Keratinocyte (primary cell): ENCODE measurements around the gene MTMR2. TPM values are rescaled to one million over a fixed set of nuclear protein-coding genes. Genes with fewer than 3 reads are reported as not detected.
A peak's percentile ranks its signal among the peaks of the same experiment; 100 is the strongest.

Source experiments
- DNase-seq: peaks from one replicate; pipeline ENCODE4 v3.0.0-alpha.2; 2011; ENCODE audit warnings: low read depth, missing footprints, low spot score
- FAIRE-seq: peaks from 2 replicates; lab custom pipeline; 2011; peaks lifted over from hg19 to GRCh38; lab: Jason Lieb, UNC
- H2AFZ ChIP-seq: 2 replicates; pipeline ENCODE4 v1.6.0; 2012; ENCODE audit warnings: low read length, control low read depth, inconsistent platforms; ENCODE audit not compliant: control insufficient read depth
- H3K27ac ChIP-seq: 2 replicates; pipeline ENCODE4 v1.5.1; 2011; ENCODE audit warnings: low read length; ENCODE audit not compliant: control insufficient read depth, insufficient read depth
- H3K27me3 ChIP-seq: 3 replicates; pipeline ENCODE4 v1.6.0; 2011; ENCODE audit warnings: low read length; ENCODE audit not compliant: control insufficient read depth, insufficient read depth; ENCODE audit errors: extremely low read depth
- H3K36me3 ChIP-seq, 2 experiments: 2 replicates in 1 of 2; 3 replicates in 1 of 2; pipeline ENCODE4 v1.5.1; 2011; ENCODE audit warnings: low read length in 2 of 2, mild to moderate bottlenecking in 1 of 2; ENCODE audit not compliant: control insufficient read depth in 2 of 2, insufficient read depth in 2 of 2; ENCODE audit errors: extremely low read depth in 1 of 2
- H3K4me1 ChIP-seq: 3 replicates; pipeline ENCODE4 v1.5.1; 2011; ENCODE audit warnings: low read length; ENCODE audit not compliant: control insufficient read depth, insufficient read depth; ENCODE audit errors: extremely low read depth
- H3K4me2 ChIP-seq: 3 replicates; pipeline ENCODE4 v1.6.0; 2011; ENCODE audit warnings: low read depth, low read length; ENCODE audit not compliant: control insufficient read depth, insufficient read depth; ENCODE audit errors: extremely low read depth
- H3K4me3 ChIP-seq, 3 experiments: fragments of 200-600 bp in 1 of 3; sonication (generic) in 1 of 3; 2 replicates in 2 of 3; 3 replicates in 1 of 3; pipeline ENCODE4 v1.5.1; 2011 to 2016; ENCODE audit warnings: low read length in 3 of 3, mild to moderate bottlenecking in 3 of 3, control low read depth in 2 of 3, inconsistent platforms in 1 of 3, low read depth in 1 of 3, mixed read lengths in 1 of 3, mixed run types in 1 of 3, moderate library complexity in 1 of 3; ENCODE audit not compliant: control insufficient read depth in 2 of 3, insufficient read depth in 2 of 3; ENCODE audit errors: extremely low read depth in 1 of 3
- H3K79me2 ChIP-seq: 2 replicates; pipeline ENCODE4 v1.6.0; 2012; ENCODE audit warnings: low read length; ENCODE audit not compliant: control insufficient read depth, insufficient read depth
- H3K9ac ChIP-seq: 3 replicates; pipeline ENCODE4 v1.6.0; 2011; ENCODE audit warnings: low read length; ENCODE audit not compliant: control insufficient read depth, insufficient read depth; ENCODE audit errors: extremely low read depth
- H3K9me1 ChIP-seq: 3 replicates; pipeline ENCODE4 v1.6.0; 2011; ENCODE audit warnings: low read length; ENCODE audit not compliant: control insufficient read depth, insufficient read depth; ENCODE audit errors: extremely low read depth
- H3K9me3 ChIP-seq: 2 replicates; pipeline ENCODE4 v1.5.1; 2012; ENCODE audit warnings: low read depth, low read length; ENCODE audit not compliant: control insufficient read depth
- H4K20me1 ChIP-seq: 3 replicates; pipeline ENCODE4 v1.6.0; 2011; ENCODE audit warnings: low read length; ENCODE audit not compliant: control insufficient read depth, insufficient read depth; ENCODE audit errors: extremely low read depth
- EZH2 ChIP-seq: IDR thresholded peaks from one replicate; pipeline ENCODE4 v1.6.1; 2012; ENCODE audit warnings: inconsistent platforms, mild to moderate bottlenecking, low read length, moderate library complexity
- dilution Hi-C: fragments of 300-500 bp; cut with MboI; formaldehyde crosslinking; loops from one replicate; pipeline ENCODE4 v1.7.0; 2020; ENCODE audit warnings: low sequenced_read_pairs; ENCODE audit not compliant: extremely low pct_ligation_motif_present
- polyA plus RNA-seq, 5 experiments: library from polyadenylated mRNA; depleted of rRNA in 3 of 5; stranded (reverse) in 3 of 5; stranded (forward) in 1 of 5; unstranded in 1 of 5; fragments of >200 nt; gene quantifications; 1 replicate in 1 of 5; 2 replicates in 3 of 5; 3 replicates in 1 of 5; pipeline versions ENCODE4 v1.2.1 to v1.2.3, GENCODE V29; 2011 to 2012; ENCODE audit warnings: missing spikeins in 2 of 5, low read depth in 1 of 5, low replicate concordance in 1 of 5
- TF ChIP-seq, protein P1 (sequence below), 3 experiments: IDR thresholded peaks in 1 of 3; conservative IDR thresholded peaks in 1 of 3; optimal IDR thresholded peaks in 1 of 3; 2 replicates in 2 of 3; 3 replicates in 1 of 3; pipeline versions ENCODE3 to v1.5.1; 2011; ENCODE audit warnings: low read length in 3 of 3, mild to moderate bottlenecking in 3 of 3, moderate library complexity in 2 of 3, control low read depth in 1 of 3, inconsistent platforms in 1 of 3; ENCODE audit not compliant: insufficient read depth in 2 of 3; ENCODE audit errors: extremely low read depth in 1 of 3

MTMR2 gene
- polyA plus RNA-seq, 1 donor (not counting 4 experiments of a cell fraction or from before 2014, with no cell fraction given) = 27.0 TPM

DNA sequence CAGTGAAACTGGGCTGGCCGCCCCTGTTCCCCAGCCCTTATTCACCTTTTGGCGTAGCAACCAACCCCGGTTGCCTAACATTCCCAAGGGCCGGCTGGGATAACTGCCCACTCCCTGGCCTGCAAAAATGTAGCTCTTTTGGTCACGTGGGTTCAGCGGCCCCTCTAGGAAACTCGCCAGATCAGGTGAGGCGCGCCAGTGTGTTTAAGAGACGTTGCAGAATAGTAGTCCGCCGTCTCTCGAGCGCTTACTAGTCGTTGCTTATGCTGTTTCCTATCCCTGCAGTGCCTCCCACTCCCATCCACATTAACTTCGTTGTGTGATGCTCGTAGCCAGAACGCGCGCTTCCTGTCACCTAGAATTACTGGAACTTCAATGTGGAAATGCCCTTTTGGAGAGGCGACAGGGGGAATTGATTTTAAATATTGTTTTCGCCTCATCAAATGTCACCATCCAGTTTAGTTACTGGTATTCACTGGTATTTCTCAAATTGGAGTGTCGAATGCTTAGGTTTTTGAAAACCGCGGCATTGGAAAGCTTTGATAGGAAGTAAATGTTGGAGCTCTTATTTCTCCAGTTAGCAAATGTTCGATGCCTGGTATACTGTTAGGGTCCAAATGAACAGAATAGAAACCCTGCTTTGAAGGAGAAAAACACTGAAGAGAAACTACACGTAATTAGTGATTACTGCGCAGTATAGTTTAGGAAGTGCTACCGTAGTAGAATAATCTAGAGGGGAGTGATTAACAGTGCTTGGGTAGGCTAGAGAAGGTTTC, 132.8 kb downstream of the MTMR2 start:
- Histone ChIP-seq H3K27ac (peak overlapping the region; percentile 96), H3K9ac (peak overlapping the region; percentile 95), H3K9me1 (no peaks in the 10 kb centered on the region), H3K4me1 (peaks cover 17% of the 10 kb centered on the region), H4K20me1 (no peaks in the 10 kb centered on the region), H3K27me3 (no peaks in the 10 kb centered on the region), H3K9me3 (no peaks in the 10 kb centered on the region), H3K36me3 (no peaks in the 10 kb centered on the region), H3K79me2 (peaks cover 55% of the 10 kb centered on the region), H2AFZ (peak overlapping the region; percentile 87), H3K4me3 (peak overlapping the region; percentile 80 to 94 (median 94)), H3K4me2 (peak overlapping the region; percentile 96)
- dilution Hi-C loops = no loop called here
- DNase-seq = no peak
- FAIRE-seq = peak; percentile 60
- no peak for TF ChIP-seq EZH2
- TF ChIP-seq, protein P1, sequence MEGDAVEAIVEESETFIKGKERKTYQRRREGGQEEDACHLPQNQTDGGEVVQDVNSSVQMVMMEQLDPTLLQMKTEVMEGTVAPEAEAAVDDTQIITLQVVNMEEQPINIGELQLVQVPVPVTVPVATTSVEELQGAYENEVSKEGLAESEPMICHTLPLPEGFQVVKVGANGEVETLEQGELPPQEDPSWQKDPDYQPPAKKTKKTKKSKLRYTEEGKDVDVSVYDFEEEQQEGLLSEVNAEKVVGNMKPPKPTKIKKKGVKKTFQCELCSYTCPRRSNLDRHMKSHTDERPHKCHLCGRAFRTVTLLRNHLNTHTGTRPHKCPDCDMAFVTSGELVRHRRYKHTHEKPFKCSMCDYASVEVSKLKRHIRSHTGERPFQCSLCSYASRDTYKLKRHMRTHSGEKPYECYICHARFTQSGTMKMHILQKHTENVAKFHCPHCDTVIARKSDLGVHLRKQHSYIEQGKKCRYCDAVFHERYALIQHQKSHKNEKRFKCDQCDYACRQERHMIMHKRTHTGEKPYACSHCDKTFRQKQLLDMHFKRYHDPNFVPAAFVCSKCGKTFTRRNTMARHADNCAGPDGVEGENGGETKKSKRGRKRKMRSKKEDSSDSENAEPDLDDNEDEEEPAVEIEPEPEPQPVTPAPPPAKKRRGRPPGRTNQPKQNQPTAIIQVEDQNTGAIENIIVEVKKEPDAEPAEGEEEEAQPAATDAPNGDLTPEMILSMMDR (optimal IDR thresholded peaks at IDR 0.05 in 1 of 3, IDR thresholded peaks at IDR 0.05 in 1 of 3, conservative IDR thresholded peaks at IDR 0.05 in 1 of 3; ENCODE audit: extremely low read depth in 1 of 3, insufficient read depth in 2 of 3, low read length in 3 of 3) = no peak

DNA sequence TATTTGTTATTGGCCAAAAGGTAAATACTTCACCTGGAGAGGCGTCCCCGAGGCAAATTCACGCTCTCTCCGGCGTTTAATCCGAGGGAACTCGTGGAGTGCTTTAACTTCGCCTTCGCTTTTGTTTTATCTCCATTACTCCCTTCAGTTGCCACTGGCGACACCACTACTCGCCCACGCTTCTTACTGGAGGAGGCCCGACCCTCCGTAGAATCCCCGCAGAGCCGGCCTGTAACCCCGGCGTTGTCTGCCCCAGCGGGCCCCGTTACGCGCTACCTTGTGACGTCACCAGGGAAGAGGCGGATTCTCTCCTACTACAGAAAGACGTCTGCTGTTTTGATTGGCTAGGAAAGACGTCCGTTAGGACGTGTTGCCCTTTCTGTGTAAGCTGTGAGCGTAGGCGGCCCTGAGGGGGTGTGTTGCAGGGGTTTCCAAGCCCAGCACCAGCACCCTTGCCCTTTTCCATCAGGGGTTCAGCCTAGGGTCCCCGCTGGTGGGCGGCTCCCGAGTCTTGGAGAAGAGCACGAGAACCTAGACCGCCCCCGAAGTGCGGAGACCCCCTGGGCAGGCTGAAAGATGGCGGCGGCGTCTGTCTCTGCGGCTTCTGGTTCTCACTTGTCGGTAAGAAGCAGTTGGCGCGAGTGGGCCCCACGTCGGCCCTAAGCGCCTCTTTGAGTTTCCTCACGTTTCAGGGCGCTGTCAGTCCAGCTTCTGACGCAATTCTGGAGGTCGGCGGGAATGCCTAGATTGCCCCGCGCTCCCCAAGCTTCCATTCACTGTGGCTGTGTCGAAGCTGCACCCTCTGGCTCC, 133.6 kb downstream of the MTMR2 start, which contains the start of gene CEP57:
TSS of gene CEP57 (plus strand) at position 376 of the 810 bp plus-strand sequence. CDS start at position 577, 201 bp downstream.
- peak; percentile 88 for DNase-seq
- peak within 1 kb of the TSS; percentile 96 for H3K27ac ChIP-seq
- peak within 1 kb of the TSS; percentile 95 for H3K9ac ChIP-seq
- H3K4me3 ChIP-seq = peak within 1 kb of the TSS; percentile 80 to 94 (median 94)
- no peaks in the 10 kb centered on the region for H3K9me1 ChIP-seq
- peak within 1 kb of the TSS; percentile 87 for H2AFZ ChIP-seq
- H3K36me3 ChIP-seq = peaks cover 0 to 2% of the 10 kb centered on the region in 2 experiments
- dilution Hi-C loops = no loop called here
- peaks cover 17% of the 10 kb centered on the region for H3K4me1 ChIP-seq
- no peaks in the 10 kb centered on the region for H4K20me1 ChIP-seq
- no peak for TF ChIP-seq EZH2
- TF ChIP-seq, protein P1 (optimal IDR thresholded peaks at IDR 0.05 in 1 of 3, IDR thresholded peaks at IDR 0.05 in 1 of 3, conservative IDR thresholded peaks at IDR 0.05 in 1 of 3; ENCODE audit: extremely low read depth in 1 of 3, insufficient read depth in 2 of 3, low read length in 3 of 3) = no peak
- no peaks in the 10 kb centered on the region for H3K9me3 ChIP-seq
- H3K79me2 ChIP-seq = peaks cover 49% of the 10 kb centered on the region
- FAIRE-seq = peak; percentile 73
- peak within 1 kb of the TSS; percentile 96 for H3K4me2 ChIP-seq
- H3K27me3 ChIP-seq = no peaks in the 10 kb centered on the region
